Subcutaneous abdominal adipose tissue (tissue), 5 donors: ENCODE data around the gene KCNIP4.

Experiments
- H3K27ac ChIP-seq: one replicate; pipeline ENCODE4 v1.7.0; 2013; ENCODE audit warnings: low read depth, mild to moderate bottlenecking, inconsistent platforms, low read length, moderate library complexity
- H3K27me3 ChIP-seq, 5 donors: one replicate each; pipeline ENCODE4 v1.7.0; 2013; ENCODE audit warnings: low read length in 5 of 5, inconsistent platforms in 1 of 5; ENCODE audit not compliant: control insufficient read depth in 5 of 5, insufficient read depth in 4 of 5
- H3K36me3 ChIP-seq, 5 donors: one replicate each; pipeline ENCODE4 v1.7.0; 2013; ENCODE audit warnings: low read length in 5 of 5; ENCODE audit not compliant: control insufficient read depth in 5 of 5, insufficient read depth in 5 of 5
- H3K4me1 ChIP-seq, 5 donors: one replicate each; pipeline ENCODE4 v1.7.0; 2013; ENCODE audit warnings: low read length in 5 of 5, mild to moderate bottlenecking in 3 of 5, moderate library complexity in 1 of 5; ENCODE audit not compliant: control insufficient read depth in 5 of 5, insufficient read depth in 5 of 5
- H3K4me3 ChIP-seq, 5 donors: one replicate each; pipeline ENCODE4 v1.7.0; 2013; ENCODE audit warnings: low read length in 5 of 5, low read depth in 1 of 5
- H3K9ac ChIP-seq, 5 donors: one replicate each; pipeline ENCODE4 v1.7.0; 2013; ENCODE audit warnings: low read length in 5 of 5, mild to moderate bottlenecking in 4 of 5, moderate library complexity in 3 of 5
- H3K9me3 ChIP-seq, 5 donors: one replicate each; pipeline ENCODE4 v1.7.0; 2013; ENCODE audit warnings: low read length in 5 of 5; ENCODE audit not compliant: control insufficient read depth in 5 of 5
- donor health status: healthy.
- donor health status: healthy.
- donor health status: healthy.
- donor health status: healthy.
- donor health status: healthy.

The KCNIP4 gene

GRCh38 chr4:21113496-21114223, 834.9 kb downstream of the KCNIP4 start:
- Histone ChIP-seq H3K36me3 (no peaks in the 10 kb centered on the region), H3K9ac (no peak overlapping the region), H3K4me1 (no peaks in the 10 kb centered on the region), H3K4me3 (no peak overlapping the region), H3K9me3 (peaks cover 0 to 5% (median 0%) of the 10 kb centered on the region in 5 donors), H3K27ac (no peak overlapping the region), H3K27me3 (no peaks in the 10 kb centered on the region)

- H3K9me3 ChIP-seq = peaks cover 0 to 5% (median 0%) of the 10 kb centered on the region in 5 donors
- no peaks in the 10 kb centered on the region for H3K27me3 ChIP-seq
- H3K4me1 ChIP-seq = no peaks in the 10 kb centered on the region
- H3K9ac ChIP-seq = no peak overlapping the region
- H3K4me3 ChIP-seq = no peak overlapping the region
- H3K27ac ChIP-seq = no peak overlapping the region
- no peaks in the 10 kb centered on the region for H3K36me3 ChIP-seq
These were observed 845.9 kb downstream of the KCNIP4 start for GRCh38 chr4:21102667-21103066.

- Histone ChIP-seq H3K9me3 (peaks cover 0 to 5% (median 0%) of the 10 kb centered on the region in 5 donors), H3K4me3 (no peak overlapping the region), H3K4me1 (no peaks in the 10 kb centered on the region), H3K36me3 (no peaks in the 10 kb centered on the region), H3K27me3 (no peaks in the 10 kb centered on the region), H3K9ac (no peak overlapping the region), H3K27ac (no peak overlapping the region)
These were observed 850.7 kb downstream of the KCNIP4 start for GRCh38 chr4:21097865-21098264.

- Histone ChIP-seq H3K9ac (no peak overlapping the region), H3K4me3 (no peak overlapping the region), H3K27me3 (no peaks in the 10 kb centered on the region), H3K9me3 (peaks cover 0 to 5% (median 0%) of the 10 kb centered on the region in 5 donors), H3K36me3 (no peaks in the 10 kb centered on the region), H3K27ac (no peak overlapping the region), H3K4me1 (no peaks in the 10 kb centered on the region)
These were observed 851.5 kb downstream of the KCNIP4 start for GRCh38 chr4:21097026-21097425.

- no peak overlapping the region for H3K27ac ChIP-seq
- no peak overlapping the region for H3K4me3 ChIP-seq
- no peaks in the 10 kb centered on the region for H3K4me1 ChIP-seq
- H3K27me3 ChIP-seq = no peaks in the 10 kb centered on the region
- H3K9ac ChIP-seq = no peak overlapping the region
- no peaks in the 10 kb centered on the region for H3K9me3 ChIP-seq
- no peaks in the 10 kb centered on the region for H3K36me3 ChIP-seq
These were observed 856.0 kb downstream of the KCNIP4 start for GRCh38 chr4:21092531-21092930.

- H3K4me1 ChIP-seq = no peaks in the 10 kb centered on the region
These were observed 858.4 kb downstream of the KCNIP4 start for GRCh38 chr4:21090094-21090666.

GRCh38 chr4:21083413-21083812, 865.2 kb downstream of the KCNIP4 start:
- Histone ChIP-seq H3K27ac (no peak overlapping the region), H3K4me1 (no peaks in the 10 kb centered on the region), H3K36me3 (no peaks in the 10 kb centered on the region)

More at GRCh38 chr4:21090094-21090666, 858.4 kb downstream of the KCNIP4 start:
- H3K27me3 ChIP-seq = no peaks in the 10 kb centered on the region
- peaks cover 0 to 6% (median 0%) of the 10 kb centered on the region in 5 donors for H3K9me3 ChIP-seq
- H3K27ac ChIP-seq = no peak overlapping the region
- no peak overlapping the region for H3K9ac ChIP-seq
- no peak overlapping the region for H3K4me3 ChIP-seq
- no peaks in the 10 kb centered on the region for H3K36me3 ChIP-seq

GRCh38 chr4:21077967-21078366, 870.6 kb downstream of the KCNIP4 start:
- H3K4me3 ChIP-seq = no peak overlapping the region
- no peak overlapping the region for H3K9ac ChIP-seq
- H3K27me3 ChIP-seq = no peaks in the 10 kb centered on the region
- H3K36me3 ChIP-seq = no peaks in the 10 kb centered on the region
- no peak overlapping the region for H3K27ac ChIP-seq
- H3K9me3 ChIP-seq = peaks cover 0 to 6% (median 2%) of the 10 kb centered on the region in 5 donors
- H3K4me1 ChIP-seq = no peaks in the 10 kb centered on the region

More at GRCh38 chr4:21083413-21083812, 865.2 kb downstream of the KCNIP4 start:
- no peak overlapping the region for H3K4me3 ChIP-seq
- peaks cover 0 to 18% (median 2%) of the 10 kb centered on the region in 5 donors for H3K9me3 ChIP-seq
- no peak overlapping the region for H3K9ac ChIP-seq
- H3K27me3 ChIP-seq = no peaks in the 10 kb centered on the region

- H3K27me3 ChIP-seq = no peaks in the 10 kb centered on the region
- no peak overlapping the region for H3K27ac ChIP-seq
- no peak overlapping the region for H3K4me3 ChIP-seq
- no peaks in the 10 kb centered on the region for H3K36me3 ChIP-seq
- H3K9ac ChIP-seq = no peak overlapping the region
- H3K9me3 ChIP-seq = peaks cover 0 to 4% (median 2%) of the 10 kb centered on the region in 5 donors
- H3K4me1 ChIP-seq = no peaks in the 10 kb centered on the region
These were observed 881.2 kb downstream of the KCNIP4 start for GRCh38 chr4:21067351-21067750.

- no peak overlapping the region for H3K27ac ChIP-seq
- no peak overlapping the region for H3K4me3 ChIP-seq
- H3K4me1 ChIP-seq = no peaks in the 10 kb centered on the region
- peaks cover 0 to 4% (median 3%) of the 10 kb centered on the region in 5 donors for H3K9me3 ChIP-seq
- H3K27me3 ChIP-seq = no peaks in the 10 kb centered on the region
- H3K9ac ChIP-seq = no peak overlapping the region
- H3K36me3 ChIP-seq = no peaks in the 10 kb centered on the region
These were observed 886.7 kb downstream of the KCNIP4 start for GRCh38 chr4:21061902-21062301.
